AG09319 (cell line): ENCODE measurements around the gene PCBD2.
"Not testable (repeated sequence)": the region's sequence is repeated elsewhere in the genome, so short reads cannot be mapped to it uniquely, and the experiment has no call there.

ENCODE experiments used
- DNase-seq: peaks from one replicate; pipeline ENCODE4 v3.0.0-alpha.2; 2010; ENCODE audit warnings: low read depth; ENCODE audit errors: extremely low read depth
- TF ChIP-seq, protein P1 (sequence below): IDR thresholded peaks from 2 replicates; pipeline ENCODE4 v1.5.1; 2011; ENCODE audit warnings: low read depth, mild to moderate bottlenecking, inconsistent platforms, low read length, moderate library complexity

PCBD2 gene

DNA sequence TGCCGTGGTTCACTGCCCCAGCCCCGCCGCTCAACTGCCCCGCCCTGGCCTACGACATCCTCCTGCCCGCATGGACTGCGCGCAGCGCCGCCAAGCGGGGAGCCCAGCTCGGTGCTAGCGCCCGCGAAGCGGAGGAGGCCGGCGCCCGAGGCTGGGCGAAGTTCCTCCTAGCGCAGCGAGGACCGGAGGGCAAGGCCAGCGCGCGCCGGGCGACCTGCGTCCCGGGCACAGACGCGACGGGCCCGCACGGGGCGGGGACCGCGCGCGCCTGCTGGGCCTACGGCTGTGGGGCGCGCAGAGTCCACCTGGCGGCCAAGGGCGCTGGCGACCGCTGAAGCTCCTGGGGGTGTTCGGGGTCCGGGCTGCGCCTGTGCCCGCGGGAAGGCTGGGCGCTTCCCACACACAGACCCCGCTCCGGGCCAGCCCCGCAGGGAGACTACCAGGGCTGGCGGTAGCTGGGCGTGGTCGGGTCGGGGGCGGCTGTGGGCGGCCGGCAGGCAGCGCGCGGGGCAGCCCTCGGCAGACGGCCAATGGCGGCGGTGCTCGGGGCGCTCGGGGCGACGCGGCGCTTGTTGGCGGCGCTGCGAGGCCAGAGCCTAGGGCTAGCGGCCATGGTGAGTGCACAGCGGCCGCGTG is at the start of gene PCBD2:
PCBD2 (plus strand) TSS at position 522 of the 636 bp plus-strand sequence; CDS start at position 531, 9 bp downstream.
- DNase-seq: peak; percentile 69
- TF ChIP-seq, protein P1, sequence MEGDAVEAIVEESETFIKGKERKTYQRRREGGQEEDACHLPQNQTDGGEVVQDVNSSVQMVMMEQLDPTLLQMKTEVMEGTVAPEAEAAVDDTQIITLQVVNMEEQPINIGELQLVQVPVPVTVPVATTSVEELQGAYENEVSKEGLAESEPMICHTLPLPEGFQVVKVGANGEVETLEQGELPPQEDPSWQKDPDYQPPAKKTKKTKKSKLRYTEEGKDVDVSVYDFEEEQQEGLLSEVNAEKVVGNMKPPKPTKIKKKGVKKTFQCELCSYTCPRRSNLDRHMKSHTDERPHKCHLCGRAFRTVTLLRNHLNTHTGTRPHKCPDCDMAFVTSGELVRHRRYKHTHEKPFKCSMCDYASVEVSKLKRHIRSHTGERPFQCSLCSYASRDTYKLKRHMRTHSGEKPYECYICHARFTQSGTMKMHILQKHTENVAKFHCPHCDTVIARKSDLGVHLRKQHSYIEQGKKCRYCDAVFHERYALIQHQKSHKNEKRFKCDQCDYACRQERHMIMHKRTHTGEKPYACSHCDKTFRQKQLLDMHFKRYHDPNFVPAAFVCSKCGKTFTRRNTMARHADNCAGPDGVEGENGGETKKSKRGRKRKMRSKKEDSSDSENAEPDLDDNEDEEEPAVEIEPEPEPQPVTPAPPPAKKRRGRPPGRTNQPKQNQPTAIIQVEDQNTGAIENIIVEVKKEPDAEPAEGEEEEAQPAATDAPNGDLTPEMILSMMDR: peak; percentile 77

DNA sequence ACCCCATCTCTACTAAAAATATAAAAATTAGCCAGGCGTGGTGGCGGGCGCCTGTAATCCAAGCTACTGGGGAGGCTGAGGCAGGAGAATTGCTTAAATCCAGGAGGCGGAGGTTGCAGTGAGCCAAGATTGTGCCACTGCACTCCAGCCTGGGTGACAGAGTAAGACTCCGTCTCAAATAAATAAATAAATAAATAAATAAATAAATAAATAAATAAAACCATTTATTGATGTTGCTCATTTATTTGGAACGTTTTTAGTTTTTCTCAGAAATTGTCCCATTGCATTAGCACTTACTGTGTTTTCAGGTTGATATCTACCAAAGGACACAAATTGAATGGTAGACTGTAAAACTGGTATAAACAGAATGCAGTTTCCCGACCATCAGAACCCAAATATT is 48.5 kb upstream of the PCBD2 start:
- not testable (repeated sequence) for DNase-seq

DNA sequence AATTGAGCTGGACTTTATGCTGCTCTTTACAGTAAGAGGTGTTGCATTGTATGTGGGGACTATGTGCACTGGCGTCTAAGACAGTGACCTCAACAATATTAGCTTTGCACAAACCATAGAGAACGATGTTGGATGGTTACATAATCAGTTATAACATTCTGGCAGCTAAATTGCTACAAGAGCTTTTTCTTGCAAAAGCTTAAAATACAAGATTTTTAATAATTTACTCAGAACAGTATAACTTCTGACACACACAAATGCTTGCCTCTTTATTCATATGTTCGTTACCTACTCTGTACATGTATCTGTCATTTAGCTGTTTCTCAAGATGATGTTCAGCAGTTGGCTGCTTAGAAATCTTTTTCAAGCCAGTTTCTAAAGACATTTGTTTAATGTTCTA is 47.5 kb upstream of the PCBD2 start:
- TF ChIP-seq, protein P1: no peak

DNA sequence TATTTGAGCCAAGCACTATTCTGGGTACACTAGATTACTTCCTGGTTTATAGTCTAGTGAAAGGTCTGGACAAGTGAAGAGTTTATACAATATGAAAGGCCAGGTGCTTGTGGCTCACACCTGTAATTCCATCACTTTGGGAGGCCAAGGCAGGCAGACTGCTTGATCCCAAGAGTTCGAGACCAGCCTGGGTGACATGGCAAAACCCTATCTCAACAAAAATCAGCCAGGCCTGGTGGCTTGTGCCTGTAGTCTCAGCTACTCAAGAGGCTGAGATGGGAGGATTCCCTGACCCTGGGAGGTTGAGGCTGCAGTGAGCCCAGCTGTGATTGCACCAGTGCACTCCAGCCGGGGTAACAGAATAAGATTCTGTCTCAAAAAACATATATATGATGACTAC is 40.2 kb upstream of the PCBD2 start:
- DNase-seq: no peak
- TF ChIP-seq, protein P1: no peak

More for the DNA sequence above, 47.5 kb upstream of the PCBD2 start:
- no peak for DNase-seq

DNA sequence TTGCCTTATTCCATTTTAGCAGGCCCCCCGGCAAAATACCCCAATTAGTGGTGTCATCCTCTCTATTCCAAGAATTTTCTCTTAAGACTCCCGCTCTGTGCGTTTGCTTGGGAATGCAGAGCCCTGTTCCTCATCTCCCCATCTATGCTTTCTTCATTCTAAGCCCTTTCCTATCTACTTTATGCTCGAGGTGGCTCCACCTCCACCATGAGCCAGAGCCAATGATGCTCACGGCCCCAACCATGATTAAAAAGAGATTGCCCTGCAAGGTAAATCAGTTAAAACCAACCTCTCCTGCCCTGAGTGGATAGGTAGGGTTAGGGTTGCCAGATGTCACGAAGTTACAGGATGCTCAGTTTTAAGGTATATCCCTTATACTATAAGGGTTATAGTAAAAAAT is 31.4 kb upstream of the PCBD2 start:
- TF ChIP-seq, protein P1: no peak
- DNase-seq: no peak

DNA sequence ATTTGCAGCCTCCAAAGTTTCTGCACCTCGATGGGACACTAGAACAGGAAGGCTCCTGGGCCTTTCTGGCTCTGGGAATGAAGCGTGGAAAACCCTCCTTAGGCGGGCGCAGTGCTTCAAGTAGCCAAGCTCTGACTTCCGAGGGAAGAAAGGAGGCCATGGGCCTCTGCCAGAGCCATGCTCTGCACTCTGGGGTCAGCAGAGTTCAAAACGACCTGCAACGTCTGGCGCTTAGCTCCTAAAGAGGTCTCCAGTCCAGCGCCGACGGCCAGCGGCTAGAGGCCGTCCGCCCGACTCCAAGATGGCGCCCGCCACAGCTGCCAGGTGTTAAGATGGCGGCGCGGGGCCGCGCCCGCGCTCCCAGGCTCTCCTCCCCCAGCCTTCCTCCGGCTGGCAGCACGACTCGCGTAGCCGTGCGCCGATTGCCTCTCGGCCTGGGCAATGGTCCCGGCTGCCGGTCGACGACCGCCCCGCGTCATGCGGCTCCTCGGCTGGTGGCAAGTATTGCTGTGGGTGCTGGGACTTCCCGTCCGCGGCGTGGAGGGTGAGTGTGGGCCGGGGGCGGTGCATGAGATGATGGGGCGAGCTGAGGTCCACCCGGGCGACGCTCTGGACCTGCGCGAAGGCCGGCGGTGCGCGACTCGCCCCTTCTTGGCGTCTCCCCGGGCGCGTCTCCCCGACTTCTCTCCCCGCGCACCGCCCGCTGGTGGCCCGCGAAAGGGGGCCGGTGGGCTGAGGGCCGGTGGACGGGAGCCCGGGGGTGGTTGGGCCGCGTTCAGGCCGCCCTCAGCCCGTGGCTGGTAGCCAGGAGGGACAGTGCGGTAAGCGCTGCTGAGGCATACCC is 30.7 kb upstream of the PCBD2 start, which contains the start of gene TXNDC15:
TXNDC15 (plus strand) TSS at position 385 of the 844 bp plus-strand sequence; CDS start at position 442, 57 bp downstream.
- TF ChIP-seq, protein P1: no peak
- DNase-seq: peak; percentile 60

DNA sequence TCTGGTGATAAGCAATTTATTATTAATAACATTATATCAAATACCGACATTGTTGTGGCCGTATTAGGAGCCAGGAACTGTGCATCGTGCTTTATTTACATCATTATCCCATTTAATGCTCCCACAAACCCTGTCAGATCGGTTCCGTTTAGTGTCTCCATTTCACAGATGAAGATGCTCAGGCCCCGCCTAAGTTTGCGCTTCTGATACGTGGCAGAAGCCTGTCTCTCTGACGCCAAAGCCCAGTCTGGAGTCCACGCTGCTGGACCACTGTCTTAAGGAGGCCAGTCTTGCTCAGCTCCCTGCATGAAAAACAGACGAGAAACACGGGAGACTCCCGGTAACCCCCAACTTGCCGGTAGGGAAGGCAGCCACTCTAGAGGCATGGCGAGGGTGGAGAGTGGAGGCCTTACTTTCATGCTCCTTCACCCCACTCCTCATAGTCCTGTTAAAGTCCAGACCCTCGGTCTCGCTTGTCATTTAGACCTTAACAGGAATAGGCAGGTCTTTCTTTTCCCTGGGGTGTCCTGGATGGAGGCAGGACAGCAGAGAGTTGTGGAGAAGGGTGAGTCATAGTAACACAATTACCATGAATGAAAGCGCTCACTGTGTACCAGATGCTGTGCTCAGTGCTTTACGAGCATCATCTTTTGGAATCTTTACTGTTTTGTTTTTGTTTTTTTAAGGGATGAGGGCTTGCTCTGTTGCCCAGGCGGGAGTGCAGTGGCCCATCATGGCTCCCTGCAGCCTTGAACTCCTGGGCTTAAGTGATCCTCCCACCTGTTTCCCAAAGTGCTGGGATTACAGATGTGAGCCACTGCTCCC is 29.9 kb upstream of the PCBD2 start:
- peak; percentile 57 for DNase-seq
- TF ChIP-seq, protein P1: no peak
